Astrocyte (in vitro differentiated cells and primary cell): Measurements from ENCODE around the gene RTEL1.

Source experiments
- EZH2 ChIP-seq: IDR thresholded peaks from 2 replicates; pipeline ENCODE4 v1.6.1; 2012; ENCODE audit warnings: mild to moderate bottlenecking, low read length, inconsistent platforms; ENCODE audit not compliant: insufficient read depth
- TF ChIP-seq, protein P1 (sequence below): IDR thresholded peaks from 2 replicates; pipeline ENCODE4 v1.5.1; 2011; ENCODE audit warnings: low read depth, mild to moderate bottlenecking, inconsistent platforms, low read length, moderate library complexity; ENCODE audit not compliant: insufficient read depth

DNA sequence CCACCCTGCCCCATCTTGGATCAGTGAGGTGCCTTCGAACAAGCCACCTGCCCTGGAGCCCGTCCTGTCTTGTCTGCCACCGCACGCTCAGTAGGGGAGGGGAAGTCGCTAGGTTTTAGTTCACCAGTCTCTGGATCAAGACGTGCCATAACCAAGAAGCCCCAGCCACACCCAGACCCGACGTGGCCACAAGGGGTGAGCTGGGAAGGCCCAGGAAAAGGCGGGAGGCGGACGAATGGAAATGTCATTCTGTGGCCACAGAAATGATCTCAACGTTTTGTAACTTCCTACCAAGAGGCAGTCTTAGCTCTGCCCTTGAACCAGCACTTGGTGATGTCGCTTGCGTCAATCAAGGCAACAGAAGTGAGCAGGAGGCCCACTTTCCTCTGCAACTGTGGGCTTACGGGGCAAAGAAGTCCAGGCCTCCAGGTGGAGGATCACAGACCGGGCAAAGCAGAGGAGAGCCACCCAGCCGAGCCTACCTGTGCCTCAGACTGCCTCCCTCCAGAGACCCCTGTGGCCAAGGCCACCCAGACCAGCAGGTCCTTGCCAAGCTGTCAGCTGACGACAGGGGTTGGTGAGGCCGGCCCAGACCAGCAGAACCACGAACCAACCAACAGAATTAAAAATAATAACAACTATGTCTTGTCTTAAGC is 45.7 kb upstream of the RTEL1 start:
- TF ChIP-seq EZH2 = no peak
- TF ChIP-seq, protein P1, sequence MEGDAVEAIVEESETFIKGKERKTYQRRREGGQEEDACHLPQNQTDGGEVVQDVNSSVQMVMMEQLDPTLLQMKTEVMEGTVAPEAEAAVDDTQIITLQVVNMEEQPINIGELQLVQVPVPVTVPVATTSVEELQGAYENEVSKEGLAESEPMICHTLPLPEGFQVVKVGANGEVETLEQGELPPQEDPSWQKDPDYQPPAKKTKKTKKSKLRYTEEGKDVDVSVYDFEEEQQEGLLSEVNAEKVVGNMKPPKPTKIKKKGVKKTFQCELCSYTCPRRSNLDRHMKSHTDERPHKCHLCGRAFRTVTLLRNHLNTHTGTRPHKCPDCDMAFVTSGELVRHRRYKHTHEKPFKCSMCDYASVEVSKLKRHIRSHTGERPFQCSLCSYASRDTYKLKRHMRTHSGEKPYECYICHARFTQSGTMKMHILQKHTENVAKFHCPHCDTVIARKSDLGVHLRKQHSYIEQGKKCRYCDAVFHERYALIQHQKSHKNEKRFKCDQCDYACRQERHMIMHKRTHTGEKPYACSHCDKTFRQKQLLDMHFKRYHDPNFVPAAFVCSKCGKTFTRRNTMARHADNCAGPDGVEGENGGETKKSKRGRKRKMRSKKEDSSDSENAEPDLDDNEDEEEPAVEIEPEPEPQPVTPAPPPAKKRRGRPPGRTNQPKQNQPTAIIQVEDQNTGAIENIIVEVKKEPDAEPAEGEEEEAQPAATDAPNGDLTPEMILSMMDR = no peak
